HFFc6 (cell line): ENCODE results near the gene NRAP. TPM values are rescaled to one million over a fixed set of nuclear protein-coding genes. Genes with fewer than 3 reads are reported as not detected.

Source experiments
- DNase-seq: peaks from one replicate; pipeline ENCODE4 v3.0.0-alpha.2; 2018
- H3K27ac Mint-ChIP-seq: 2 replicates; pipeline ENCODE4 v1.8.0; 2020; ENCODE audit warnings: mild to moderate bottlenecking, mixed read lengths
- H3K27me3 Mint-ChIP-seq: 2 replicates; pipeline ENCODE4 v1.8.0; 2021; ENCODE audit warnings: mild to moderate bottlenecking, moderate library complexity, mixed read lengths; ENCODE audit not compliant: insufficient read depth
- H3K36me3 Mint-ChIP-seq: 2 replicates; pipeline ENCODE4 v1.8.0; 2021; ENCODE audit warnings: low read depth, mixed read lengths
- H3K4me1 Mint-ChIP-seq: 2 replicates; pipeline ENCODE4 v1.8.0; 2020; ENCODE audit warnings: low read depth, mixed read lengths
- H3K4me3 Mint-ChIP-seq: 2 replicates; pipeline ENCODE4 v1.8.0; 2020; ENCODE audit warnings: mild to moderate bottlenecking, moderate library complexity, mixed read lengths
- H3K9me3 Mint-ChIP-seq: 2 replicates; pipeline ENCODE4 v1.8.0; 2020; ENCODE audit warnings: mild to moderate bottlenecking, mixed read lengths
- total RNA-seq, 6 experiments: library from RNA; stranded (reverse); fragmentation: NEBNext Ultra II Directional; extraction: Animal tissue kit (Norgen Biotek cat#: 25700); gene quantifications; 2 replicates in 1 of 6; 3 replicates in 5 of 6; pipeline ENCODE4 v1.2.3, GENCODE V29; 2021
- TF ChIP-seq, protein P1 (sequence below): fragments of 200-600 bp; sonication (generic); IDR thresholded peaks from 2 replicates; pipeline ENCODE4 v1.5.0; 2021; ENCODE audit warnings: antibody characterized with exemption, mild to moderate bottlenecking

NRAP gene
- total RNA-seq, 6 experiments from 2014 or later, result not detected

DNA sequence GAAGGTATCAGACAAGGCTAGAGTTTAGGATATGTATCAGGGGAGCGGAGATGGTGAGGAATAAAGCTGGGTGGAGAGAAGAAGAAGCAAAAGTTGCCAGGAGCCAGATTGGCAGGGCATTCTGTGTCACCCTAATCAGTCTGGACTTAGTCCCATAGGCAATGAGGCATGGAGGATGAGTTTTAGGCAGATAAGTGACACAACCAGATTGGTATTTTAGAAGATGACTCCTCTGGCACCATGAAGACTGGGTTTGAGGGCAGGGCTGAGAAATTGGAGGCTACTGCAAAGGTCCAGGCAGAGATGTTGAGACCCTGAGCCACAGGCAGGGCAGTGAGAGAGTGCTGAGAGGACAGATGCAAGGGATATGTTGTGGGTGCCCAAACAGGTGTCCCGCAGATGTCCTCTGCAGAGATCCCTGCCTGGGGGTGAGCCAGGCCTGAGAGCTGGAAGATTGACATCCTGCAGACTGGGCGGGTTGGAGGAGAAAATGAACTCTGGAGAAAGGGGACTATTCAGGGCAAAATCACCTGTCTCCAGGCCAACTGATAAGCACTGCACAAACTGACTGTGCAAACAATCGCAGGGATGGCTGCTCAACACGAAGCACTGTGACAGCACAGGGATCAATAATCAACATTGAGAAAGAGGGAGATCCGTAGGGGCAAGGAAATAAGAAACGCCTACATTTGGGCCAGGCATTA is 122.8 kb downstream of the NRAP start:
- Mint-ChIP-seq H3K36me3 (no peaks in the 10 kb centered on the region), H3K4me3 (no peak overlapping the region), H3K9me3 (no peaks in the 10 kb centered on the region), H3K27me3 (peaks cover 23% of the 10 kb centered on the region), H3K4me1 (peaks cover 32% of the 10 kb centered on the region), H3K27ac (no peak overlapping the region)
- TF ChIP-seq, protein P1, sequence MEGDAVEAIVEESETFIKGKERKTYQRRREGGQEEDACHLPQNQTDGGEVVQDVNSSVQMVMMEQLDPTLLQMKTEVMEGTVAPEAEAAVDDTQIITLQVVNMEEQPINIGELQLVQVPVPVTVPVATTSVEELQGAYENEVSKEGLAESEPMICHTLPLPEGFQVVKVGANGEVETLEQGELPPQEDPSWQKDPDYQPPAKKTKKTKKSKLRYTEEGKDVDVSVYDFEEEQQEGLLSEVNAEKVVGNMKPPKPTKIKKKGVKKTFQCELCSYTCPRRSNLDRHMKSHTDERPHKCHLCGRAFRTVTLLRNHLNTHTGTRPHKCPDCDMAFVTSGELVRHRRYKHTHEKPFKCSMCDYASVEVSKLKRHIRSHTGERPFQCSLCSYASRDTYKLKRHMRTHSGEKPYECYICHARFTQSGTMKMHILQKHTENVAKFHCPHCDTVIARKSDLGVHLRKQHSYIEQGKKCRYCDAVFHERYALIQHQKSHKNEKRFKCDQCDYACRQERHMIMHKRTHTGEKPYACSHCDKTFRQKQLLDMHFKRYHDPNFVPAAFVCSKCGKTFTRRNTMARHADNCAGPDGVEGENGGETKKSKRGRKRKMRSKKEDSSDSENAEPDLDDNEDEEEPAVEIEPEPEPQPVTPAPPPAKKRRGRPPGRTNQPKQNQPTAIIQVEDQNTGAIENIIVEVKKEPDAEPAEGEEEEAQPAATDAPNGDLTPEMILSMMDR, result no peak
- peak; percentile 32 for DNase-seq

DNA sequence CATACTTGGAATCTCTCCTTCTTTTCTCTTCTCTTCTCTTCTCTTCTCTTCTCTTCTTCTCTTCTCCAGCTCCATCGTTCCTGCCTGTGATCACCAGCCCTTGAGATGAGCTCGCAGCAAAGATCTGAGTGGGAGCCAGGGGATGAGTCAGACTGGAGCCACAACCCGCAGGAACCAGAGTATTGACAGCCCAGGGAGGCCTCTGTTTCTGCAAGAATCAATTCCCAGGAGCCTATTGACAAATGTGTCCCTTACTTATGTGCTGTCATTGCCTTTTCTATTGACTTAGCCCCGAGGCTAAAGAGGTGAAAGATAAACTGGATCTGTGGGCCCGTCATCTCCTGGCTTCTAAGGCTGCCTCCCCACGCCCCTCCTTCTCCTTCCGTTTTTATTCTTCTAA is 124.1 kb downstream of the NRAP start:
- peak; percentile 59 for DNase-seq
- TF ChIP-seq, protein P1, result no peak
- Mint-ChIP-seq H3K36me3 (no peaks in the 10 kb centered on the region), H3K27me3 (peaks cover 18% of the 10 kb centered on the region), H3K4me3 (peak overlapping the region; percentile 52), H3K4me1 (peaks cover 32% of the 10 kb centered on the region), H3K27ac (no peak overlapping the region; the same call in 1 of the 2 replicates), H3K9me3 (no peaks in the 10 kb centered on the region)

Other genes with a start within 250 kb of the NRAP start
- gene HABP2, start 111.0 kb downstream of the NRAP start, total RNA-seq, result not detected
- 10 to 100 TPM; 16.9 to 20.0 (median 18.9) TPM for gene CASP7, start 15.9 kb upstream of the NRAP start, total RNA-seq
- under 1 TPM in 1 of 6 experiments, not detected in 5; 0.05 TPM for gene PLEKHS1, start 87.6 kb upstream of the NRAP start, total RNA-seq
- gene DCLRE1A, start 190.0 kb upstream of the NRAP start, total RNA-seq, result 1 to 10 TPM; 4.9 to 6.1 (median 5.4) TPM
- gene NHLRC2, start 190.6 kb upstream of the NRAP start, total RNA-seq, result 10 to 100 TPM; 24.0 to 27.4 (median 25.9) TPM